GM12878 (cell line): ENCODE measurements around the gene GRK2. TPM values are rescaled to one million over a fixed set of nuclear protein-coding genes. Genes with fewer than 3 reads are reported as not detected.

ENCODE experiments used
- CBFB ChIP-seq: IDR thresholded peaks from 2 replicates; pipeline ENCODE4 v1.6.1; 2016; ENCODE audit warnings: antibody characterized with exemption, low read depth
- CBX3 ChIP-seq: fragments of 200-600 bp; sonication (generic); IDR thresholded peaks from 2 replicates; pipeline ENCODE4 v1.6.1; 2016; ENCODE audit warnings: low read depth, borderline replicate concordance
- CHD1 ChIP-seq: IDR thresholded peaks from 2 replicates; pipeline ENCODE4 v1.6.1; 2012; ENCODE audit warnings: low read depth, low read length, improper control_type of control experiment
- CREB1 ChIP-seq: IDR thresholded peaks from 2 replicates; pipeline ENCODE4 v1.6.1; 2012; ENCODE audit warnings: low read depth, mild to moderate bottlenecking, inconsistent platforms
- EP300 ChIP-seq, 2 experiments: fragments of 150-350 bp in 1 of 2; IDR thresholded peaks; 2 replicates each; pipeline ENCODE4 v1.6.1; 2011 to 2012; ENCODE audit warnings: low read depth in 2 of 2, low read length in 2 of 2, borderline replicate concordance in 1 of 2, improper control_type of control experiment in 1 of 2, inconsistent platforms in 1 of 2; ENCODE audit not compliant: control insufficient read depth in 1 of 2
- HCFC1 ChIP-seq: fragments of 150-350 bp; IDR thresholded peaks from 2 replicates; pipeline ENCODE4 v1.6.1; 2014; ENCODE audit warnings: low read length
- KDM1A ChIP-seq: fragments of 200-600 bp; sonication (generic); IDR thresholded peaks from 2 replicates; pipeline ENCODE4 v1.6.1; 2016; ENCODE audit warnings: borderline replicate concordance
- MXI1 ChIP-seq: fragments of 150-350 bp; IDR thresholded peaks from 2 replicates; pipeline ENCODE4 v1.6.1; 2011; ENCODE audit warnings: low read depth, mild to moderate bottlenecking, inconsistent platforms, low read length, improper control_type of control experiment
- POLR2AphosphoS2 ChIP-seq: IDR thresholded peaks from 2 replicates; pipeline ENCODE4 v1.6.1; 2011; ENCODE audit warnings: low read depth, mild to moderate bottlenecking, low read length, improper control_type of control experiment, moderate library complexity
- RFX5 ChIP-seq: IDR thresholded peaks from 2 replicates; pipeline ENCODE4 v1.6.1; 2011; ENCODE audit warnings: low read depth, low read length, improper control_type of control experiment
- SIN3A ChIP-seq: IDR thresholded peaks from 2 replicates; pipeline ENCODE4 v1.6.1; 2012; ENCODE audit warnings: low read depth, low read length, improper control_type of control experiment
- SMAD1 ChIP-seq: fragments of 450-650 bp; IDR thresholded peaks from 2 replicates; pipeline ENCODE4 v1.6.1; 2018; ENCODE audit warnings: mild to moderate bottlenecking, low read depth; ENCODE audit not compliant: partially characterized antibody
- SP1 ChIP-seq: IDR thresholded peaks from one replicate; pipeline ENCODE4 v1.6.1; 2011; ENCODE audit warnings: low read depth, low read length
- SREBF2 ChIP-seq: IDR thresholded peaks from 2 replicates; pipeline ENCODE4 v1.6.1; 2012; ENCODE audit warnings: mild to moderate bottlenecking, low read length
- SRF ChIP-seq, 2 experiments: IDR thresholded peaks; 2 replicates each; pipeline ENCODE4 v1.6.1; 2011; ENCODE audit warnings: low read depth in 2 of 2, low read length in 2 of 2, mild to moderate bottlenecking in 1 of 2, moderate library complexity in 1 of 2
- STAT3 ChIP-seq: IDR thresholded peaks from 2 replicates; pipeline ENCODE4 v1.6.1; 2011; ENCODE audit warnings: low read depth, low read length, improper control_type of control experiment
- SUZ12 ChIP-seq: fragments of 200-600 bp; sonication (generic); IDR thresholded peaks from one replicate; pipeline ENCODE4 v1.6.1; 2018; ENCODE audit warnings: antibody characterized with exemption, mild to moderate bottlenecking; ENCODE audit not compliant: unreplicated experiment
- TBL1XR1 ChIP-seq: IDR thresholded peaks from 2 replicates; pipeline ENCODE4 v1.6.1; 2012; ENCODE audit warnings: low read depth, low read length, improper control_type of control experiment
- ZBED1 ChIP-seq: IDR thresholded peaks from 2 replicates; pipeline ENCODE4 v1.6.1; 2016; ENCODE audit warnings: borderline replicate concordance
- ZNF687 ChIP-seq: fragments of 450-650 bp; IDR thresholded peaks from 2 replicates; pipeline ENCODE4 v1.6.1; 2017; ENCODE audit warnings: mild to moderate bottlenecking, moderate library complexity
- ZSCAN29 ChIP-seq: fragments of 450-650 bp; IDR thresholded peaks from 2 replicates; pipeline ENCODE4 v1.6.1; 2017; ENCODE audit warnings: mild to moderate bottlenecking, moderate library complexity
- polyA plus RNA-seq, 11 experiments: library from polyadenylated mRNA; depleted of rRNA in 4 of 11; unstranded in 6 of 11; stranded (reverse) in 5 of 11; fragments of >200 nt; fragmentation: Nextera tagmentation in 4 of 11; fragmentation: Illumina TruSeq in 1 of 11; extraction: Ambion mirVana in 4 of 11; extraction: Trizol in 1 of 11; gene quantifications; 1 replicate in 1 of 11; 2 replicates in 10 of 11; pipeline versions ENCODE4 v1.2.1 to v1.2.3, GENCODE V29; 2011 to 2016; ENCODE audit warnings: inconsistent platforms in 2 of 11, missing spikeins in 2 of 11, low read depth in 1 of 11
- total RNA-seq, 4 experiments: library from RNA; depleted of rRNA in 3 of 4; stranded (reverse); fragments of >200 nt in 3 of 4; fragmentation: Illumina TruSeq in 1 of 4; extraction: Trizol in 1 of 4; gene quantifications; 2 replicates each; pipeline versions ENCODE4 v1.2.1 to v1.2.3, GENCODE V29; 2013 to 2021
- TF ChIP-seq, protein P1 (sequence below): IDR thresholded peaks from 2 replicates; pipeline ENCODE4 v1.6.1; 2011; ENCODE audit warnings: mild to moderate bottlenecking, low read depth, low read length, moderate library complexity; ENCODE audit not compliant: insufficient replicate concordance
- TF ChIP-seq, protein P2 (sequence below): fragments of 150-350 bp; IDR thresholded peaks from 2 replicates; pipeline ENCODE4 v1.6.1; 2014; ENCODE audit warnings: mild to moderate bottlenecking, low read depth, low read length

GRK2 gene
- total and polyA plus RNA-seq, 10 of the 15 experiments (the other 5 are each of a cell fraction or from before 2014, with no cell fraction given) = 1.0 to 160 (median 66.1) TPM

GRCh38 chr11:67262731-67263675 is 3.3 kb upstream of the GRK2 start (continued):
- TF ChIP-seq, protein P1, sequence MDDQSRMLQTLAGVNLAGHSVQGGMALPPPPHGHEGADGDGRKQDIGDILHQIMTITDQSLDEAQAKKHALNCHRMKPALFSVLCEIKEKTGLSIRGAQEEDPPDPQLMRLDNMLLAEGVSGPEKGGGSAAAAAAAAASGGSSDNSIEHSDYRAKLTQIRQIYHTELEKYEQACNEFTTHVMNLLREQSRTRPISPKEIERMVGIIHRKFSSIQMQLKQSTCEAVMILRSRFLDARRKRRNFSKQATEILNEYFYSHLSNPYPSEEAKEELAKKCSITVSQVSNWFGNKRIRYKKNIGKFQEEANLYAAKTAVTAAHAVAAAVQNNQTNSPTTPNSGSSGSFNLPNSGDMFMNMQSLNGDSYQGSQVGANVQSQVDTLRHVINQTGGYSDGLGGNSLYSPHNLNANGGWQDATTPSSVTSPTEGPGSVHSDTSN = peak; percentile 52
- no peak for TF ChIP-seq SREBF2
- TF ChIP-seq RFX5 = no peak
- no peak for TF ChIP-seq KDM1A
- no peak for TF ChIP-seq CREB1
- peak in 1 of 2 experiments; percentile 66; a peak in 1 of 4 replicates for TF ChIP-seq SRF (IDR thresholded peaks at IDR 0.05; ENCODE audit: low read depth in 2 of 2, low read length in 2 of 2)
- no peak for TF ChIP-seq ZSCAN29
- TF ChIP-seq, protein P2, sequence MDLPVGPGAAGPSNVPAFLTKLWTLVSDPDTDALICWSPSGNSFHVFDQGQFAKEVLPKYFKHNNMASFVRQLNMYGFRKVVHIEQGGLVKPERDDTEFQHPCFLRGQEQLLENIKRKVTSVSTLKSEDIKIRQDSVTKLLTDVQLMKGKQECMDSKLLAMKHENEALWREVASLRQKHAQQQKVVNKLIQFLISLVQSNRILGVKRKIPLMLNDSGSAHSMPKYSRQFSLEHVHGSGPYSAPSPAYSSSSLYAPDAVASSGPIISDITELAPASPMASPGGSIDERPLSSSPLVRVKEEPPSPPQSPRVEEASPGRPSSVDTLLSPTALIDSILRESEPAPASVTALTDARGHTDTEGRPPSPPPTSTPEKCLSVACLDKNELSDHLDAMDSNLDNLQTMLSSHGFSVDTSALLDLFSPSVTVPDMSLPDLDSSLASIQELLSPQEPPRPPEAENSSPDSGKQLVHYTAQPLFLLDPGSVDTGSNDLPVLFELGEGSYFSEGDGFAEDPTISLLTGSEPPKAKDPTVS = no peak
- no peak for TF ChIP-seq CHD1
- TF ChIP-seq ZBED1 = no peak
- no peak for TF ChIP-seq ZNF687
- no peak for TF ChIP-seq CBX3
- no peak for TF ChIP-seq EP300 (IDR thresholded peaks at IDR 0.05; ENCODE audit: borderline replicate concordance in 1 of 2, control insufficient read depth in 1 of 2, low read depth in 2 of 2, low read length in 2 of 2)
- 0 out of 2 replicates have a peak, but pooled peaks have one; percentile 40 for TF ChIP-seq SIN3A
- no peak for TF ChIP-seq HCFC1
- 0 out of 2 replicates have a peak, but pooled peaks have one; percentile 43 for TF ChIP-seq MXI1
- TF ChIP-seq STAT3 = no peak
- no peak for TF ChIP-seq CBFB
- TF ChIP-seq SUZ12 = no peak
- peak; percentile 15 for TF ChIP-seq SMAD1
- no peak for TF ChIP-seq SP1
- TF ChIP-seq POLR2AphosphoS2 = no peak
- no peak for TF ChIP-seq TBL1XR1
